IPS-18c (cell line): ENCODE results near the gene LBX1.

Experiments
- H3K4me3 ChIP-seq: 2 replicates; pipeline ENCODE4 v1.7.0; 2013; ENCODE audit warnings: low read depth, mild to moderate bottlenecking, low read length, moderate library complexity; ENCODE audit not compliant: insufficient read depth
- H3K9me3 ChIP-seq: one replicate; pipeline ENCODE4 v1.6.1; 2013; ENCODE audit warnings: mild to moderate bottlenecking, low read length, moderate library complexity; ENCODE audit not compliant: control insufficient read depth, insufficient read depth

LBX1 gene

GRCh38 chr10:101229266-101230182, at the start of gene LBX1:
TSS of gene LBX1 (minus strand) at chr10:101229463. CDS start at chr10:101228815, 648 bp downstream.
- no peak within 1 kb of the TSS; the same call in 1 of the 2 replicates for H3K4me3 ChIP-seq
- H3K9me3 ChIP-seq = no peaks in the 10 kb centered on the region

- Histone ChIP-seq H3K4me3 (no peak overlapping the region), H3K9me3 (no peaks in the 10 kb centered on the region)
Observed at GRCh38 chr10:101273741-101274140, 44.5 kb upstream of the LBX1 start.

- no peak overlapping the region for H3K4me3 ChIP-seq
- H3K9me3 ChIP-seq = no peaks in the 10 kb centered on the region
Observed at GRCh38 chr10:101273330-101273729, 44.1 kb upstream of the LBX1 start.

- Histone ChIP-seq H3K9me3 (no peaks in the 10 kb centered on the region), H3K4me3 (no peak overlapping the region)
Observed at GRCh38 chr10:101272229-101272868, 43.1 kb upstream of the LBX1 start.

- Histone ChIP-seq H3K9me3 (no peaks in the 10 kb centered on the region), H3K4me3 (no peak overlapping the region)
Observed at GRCh38 chr10:101270763-101271162, 41.5 kb upstream of the LBX1 start.

GRCh38 chr10:101267776-101268175, 38.5 kb upstream of the LBX1 start:
- Histone ChIP-seq H3K9me3 (no peaks in the 10 kb centered on the region), H3K4me3 (no peak overlapping the region)

GRCh38 chr10:101267290-101267680, 38.0 kb upstream of the LBX1 start:
- H3K4me3 ChIP-seq = no peak overlapping the region

GRCh38 chr10:101266381-101267289, 37.4 kb upstream of the LBX1 start:
- H3K4me3 ChIP-seq = no peak overlapping the region
- no peaks in the 10 kb centered on the region for H3K9me3 ChIP-seq

More at GRCh38 chr10:101267290-101267680, 38.0 kb upstream of the LBX1 start:
- no peaks in the 10 kb centered on the region for H3K9me3 ChIP-seq

GRCh38 chr10:101263150-101263752, 34.0 kb upstream of the LBX1 start:
- H3K9me3 ChIP-seq = no peaks in the 10 kb centered on the region
- no peak overlapping the region for H3K4me3 ChIP-seq

GRCh38 chr10:101262147-101262546, 32.9 kb upstream of the LBX1 start:
- Histone ChIP-seq H3K9me3 (no peaks in the 10 kb centered on the region), H3K4me3 (no peak overlapping the region)

- H3K9me3 ChIP-seq = no peaks in the 10 kb centered on the region
- H3K4me3 ChIP-seq = no peak overlapping the region
Observed at GRCh38 chr10:101261702-101262101, 32.4 kb upstream of the LBX1 start.

GRCh38 chr10:101260764-101261481, 31.7 kb upstream of the LBX1 start:
- H3K9me3 ChIP-seq = no peaks in the 10 kb centered on the region
- H3K4me3 ChIP-seq = no peak overlapping the region; the same call in 1 of the 2 replicates

- H3K9me3 ChIP-seq = no peaks in the 10 kb centered on the region
- H3K4me3 ChIP-seq = no peak overlapping the region
Observed at GRCh38 chr10:101258179-101258885, 29.1 kb upstream of the LBX1 start.

- no peaks in the 10 kb centered on the region for H3K9me3 ChIP-seq
- H3K4me3 ChIP-seq = no peak overlapping the region
Observed at GRCh38 chr10:101257491-101257890, 28.2 kb upstream of the LBX1 start.

- Histone ChIP-seq H3K9me3 (no peaks in the 10 kb centered on the region), H3K4me3 (no peak overlapping the region)
Observed at GRCh38 chr10:101257084-101257483, 27.8 kb upstream of the LBX1 start.

- Histone ChIP-seq H3K4me3 (no peak overlapping the region), H3K9me3 (no peaks in the 10 kb centered on the region)
Observed at GRCh38 chr10:101256387-101256786, 27.1 kb upstream of the LBX1 start.
